Activated CD8-positive, alpha-beta memory T cell treated with anti-CD3 and anti-CD28 coated beads for 24 hours (primary cell): Measurements from ENCODE around the gene PKD2L2.
"Not testable (repeated sequence)": the region's sequence is repeated elsewhere in the genome, so short reads cannot be mapped to it uniquely, and the experiment has no call there.

ENCODE experiments used
- DNase-seq: peaks from one replicate; pipeline ENCODE4 v3.0.0-alpha.2; 2020

Gene PKD2L2

DNA sequence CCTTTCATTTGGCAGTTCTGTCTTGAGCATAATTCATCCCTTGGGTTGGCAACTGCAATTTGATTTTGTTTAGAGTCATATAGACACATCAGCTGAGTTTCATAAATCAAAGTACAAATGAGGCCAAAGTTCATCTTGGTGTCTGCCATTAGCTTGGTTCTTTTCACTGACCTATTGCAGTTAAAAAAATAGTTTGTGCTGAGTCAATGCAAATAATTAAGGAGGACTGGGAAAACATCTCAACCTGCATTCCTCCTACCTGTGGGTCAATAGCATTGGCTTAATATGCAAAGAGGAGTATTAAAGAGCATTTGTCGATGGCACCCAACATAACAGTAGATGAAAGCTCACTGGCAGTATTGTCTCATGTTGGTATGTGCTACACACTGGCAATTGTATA, 1.6 kb downstream of the PKD2L2 start:
- no peak for DNase-seq

DNA sequence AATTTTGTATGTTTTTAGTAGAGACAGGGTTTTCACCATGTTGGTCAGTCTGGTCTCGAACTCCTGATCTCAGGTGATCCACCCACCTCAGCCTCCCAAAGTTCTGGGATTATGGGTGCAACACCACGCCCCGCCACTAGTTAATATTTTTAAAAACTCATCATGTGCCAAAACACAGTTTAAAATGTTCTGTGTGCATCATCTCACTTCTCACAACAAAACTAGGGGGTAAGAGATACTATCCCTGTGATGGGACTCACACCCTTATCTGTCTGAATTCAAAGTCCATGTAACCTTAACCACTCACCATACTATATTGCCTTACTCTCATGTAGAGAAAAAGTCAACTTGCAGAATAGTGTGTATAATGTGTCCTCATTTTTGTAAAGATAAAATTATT, 2.6 kb downstream of the PKD2L2 start:
- no peak for DNase-seq

DNA sequence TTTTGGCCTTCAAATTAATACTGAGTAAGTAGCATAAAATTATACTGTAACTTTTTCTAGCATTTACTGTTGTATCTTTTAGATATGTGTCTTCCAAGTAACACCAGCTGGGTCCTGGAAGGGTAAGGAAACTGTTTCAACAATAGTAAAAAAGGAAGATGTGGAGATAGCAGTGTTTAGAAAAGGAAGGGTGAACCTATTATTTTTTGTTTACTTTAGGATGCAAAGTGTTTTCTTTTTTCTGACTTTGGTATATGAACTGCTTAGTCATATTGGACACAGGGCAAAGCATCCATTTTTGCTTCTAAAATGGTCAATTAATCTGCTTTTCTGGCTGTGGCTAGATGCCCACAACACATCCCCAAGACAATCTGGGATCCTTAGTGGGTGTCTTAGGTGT, 5.3 kb downstream of the PKD2L2 start:
- DNase-seq: no peak

DNA sequence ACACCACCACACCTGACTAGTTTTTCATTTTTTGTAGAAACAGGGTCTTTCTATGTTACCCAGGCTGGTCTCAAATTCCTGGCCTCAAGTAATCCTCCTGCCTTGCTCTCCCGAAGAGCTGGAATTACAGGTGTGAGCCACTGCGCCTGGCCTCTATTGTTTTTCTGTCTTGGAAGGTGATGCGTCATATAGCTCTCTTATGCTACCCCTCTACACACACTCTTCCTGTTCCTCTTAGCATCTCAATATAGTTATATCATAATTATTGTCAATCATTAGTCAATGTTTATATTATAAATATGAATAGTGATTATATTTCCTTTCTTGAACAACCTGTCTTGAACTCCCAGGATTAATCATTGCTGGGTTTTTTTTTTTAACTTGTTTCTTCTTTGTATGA, 7.3 kb downstream of the PKD2L2 start:
- no peak for DNase-seq

DNA sequence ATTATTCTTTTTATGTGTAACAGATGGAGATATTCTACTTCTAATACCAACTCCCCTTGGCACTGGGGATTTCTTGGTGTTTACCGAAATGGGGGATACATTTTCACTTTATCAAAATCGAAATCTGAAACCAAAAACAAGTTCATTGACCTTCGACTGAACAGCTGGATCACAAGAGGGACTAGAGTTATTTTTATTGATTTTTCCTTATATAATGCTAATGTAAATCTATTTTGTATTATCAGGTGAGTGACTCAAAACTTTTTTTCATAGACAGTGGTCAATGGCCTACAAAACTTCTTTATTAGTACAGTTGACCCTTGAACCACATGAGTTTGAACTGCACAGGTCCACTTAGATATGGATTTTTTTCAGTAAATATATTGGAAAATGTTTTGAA, 10.2 kb downstream of the PKD2L2 start:
- no peak for DNase-seq

DNA sequence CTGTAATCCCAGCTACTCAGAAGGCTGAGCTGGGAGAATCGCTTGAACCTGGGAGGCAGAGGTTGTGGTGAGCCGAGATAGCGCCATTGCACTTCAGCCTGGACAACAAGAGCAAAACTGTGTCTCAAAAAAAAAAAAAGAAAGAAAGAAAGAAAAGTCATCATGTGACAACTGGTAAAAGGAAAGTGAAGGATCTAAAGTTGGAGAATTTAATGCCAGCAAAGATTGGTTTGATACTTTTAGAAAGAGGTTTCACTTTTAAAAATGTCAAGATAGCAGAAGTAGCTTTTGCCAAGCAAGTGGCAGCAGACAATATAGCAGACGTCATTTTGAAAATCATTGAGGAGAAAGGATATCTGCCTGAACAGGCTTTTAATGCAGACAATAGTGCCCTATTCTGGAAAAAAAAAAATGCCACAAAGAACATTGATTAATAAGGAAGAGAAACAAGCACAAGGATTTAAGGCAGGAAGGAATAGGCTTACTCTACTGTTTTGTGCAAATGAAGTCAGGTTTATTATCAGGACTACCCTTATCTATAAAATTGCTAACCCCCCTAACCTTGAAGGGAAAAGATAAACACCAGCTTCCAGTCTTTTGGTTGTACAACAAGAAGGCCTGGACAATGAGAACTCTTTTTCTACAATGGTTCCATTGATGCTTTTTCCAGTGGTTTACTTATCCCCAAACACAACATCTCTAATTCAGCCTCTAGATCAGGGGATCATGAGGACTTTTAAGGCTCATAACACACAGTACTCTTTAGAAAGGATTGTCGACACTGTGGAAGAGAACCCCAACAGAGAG, 12.0 kb downstream of the PKD2L2 start:
- DNase-seq: no peak

DNA sequence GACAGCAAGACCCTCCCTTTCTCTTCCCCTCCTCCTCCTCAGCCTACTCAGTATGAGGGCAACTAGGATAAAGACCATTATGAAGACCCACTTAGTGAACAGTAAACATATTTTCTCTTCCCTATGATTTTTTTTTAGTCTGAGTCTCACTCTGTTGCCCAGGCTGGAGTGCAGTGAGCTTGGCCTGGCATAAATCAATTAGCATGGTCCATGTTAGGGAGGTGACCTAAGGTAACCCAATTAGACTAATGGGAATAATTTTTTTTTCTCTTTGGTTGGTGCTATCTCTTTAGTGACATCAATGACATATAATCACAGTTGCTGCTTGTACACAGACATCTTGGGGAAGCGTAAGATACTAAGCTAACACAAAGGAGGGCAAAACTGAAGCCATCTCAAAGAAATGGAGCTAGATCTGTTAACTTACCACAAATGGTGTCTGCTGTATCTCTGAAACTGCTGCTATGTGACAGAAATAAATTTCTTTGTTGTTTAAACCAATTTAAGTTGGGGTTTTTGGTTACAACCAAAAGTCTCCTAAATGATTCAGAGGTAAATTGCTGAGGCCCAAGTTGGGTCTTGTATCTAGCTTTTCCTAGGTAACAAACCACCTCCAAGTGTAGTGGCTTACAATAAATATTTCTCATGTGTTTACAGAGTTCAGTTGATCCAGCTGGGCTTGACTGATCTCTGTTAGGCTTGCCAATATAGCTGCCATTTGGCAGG, 13.3 kb downstream of the PKD2L2 start:
- no peak for DNase-seq

DNA sequence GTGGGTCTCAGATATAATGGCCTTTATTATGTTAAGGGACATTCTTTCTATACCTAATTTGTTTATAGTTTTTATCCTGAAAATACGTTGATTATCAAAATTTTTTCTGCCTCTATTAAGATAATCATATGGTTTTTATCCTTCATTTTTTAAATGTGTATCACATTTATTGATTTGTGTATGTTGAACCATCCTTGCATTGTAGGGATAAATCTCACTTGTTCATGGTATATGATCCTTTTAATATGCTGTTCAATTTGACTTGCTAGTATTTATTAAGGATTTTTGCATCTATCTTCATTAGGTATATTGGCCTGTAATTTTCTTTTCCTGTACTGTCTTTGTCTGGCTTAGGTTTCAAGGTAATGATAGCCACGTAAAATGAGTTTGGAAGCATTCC, 25.5 kb downstream of the PKD2L2 start:
- no peak for DNase-seq

DNA sequence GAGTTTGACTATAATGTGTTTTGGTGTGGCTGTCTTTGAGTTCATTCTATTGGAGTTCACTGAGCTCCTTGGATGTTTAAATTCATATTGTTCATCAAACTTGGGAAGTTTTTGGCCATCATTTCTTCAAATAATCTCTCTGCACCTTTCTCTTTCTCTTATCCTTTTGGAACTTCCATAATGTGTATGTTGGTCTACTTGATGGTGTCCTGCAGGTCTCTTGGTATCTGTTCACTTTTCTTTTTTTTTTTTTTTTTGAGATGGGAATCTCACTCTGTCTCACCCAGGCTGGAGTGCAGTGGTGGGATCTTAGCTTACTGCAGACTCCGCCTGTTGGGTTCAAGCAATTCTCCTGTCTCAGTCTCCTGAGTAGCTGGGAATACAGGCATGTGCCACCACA, 27.7 kb downstream of the PKD2L2 start:
- DNase-seq: no peak

DNA sequence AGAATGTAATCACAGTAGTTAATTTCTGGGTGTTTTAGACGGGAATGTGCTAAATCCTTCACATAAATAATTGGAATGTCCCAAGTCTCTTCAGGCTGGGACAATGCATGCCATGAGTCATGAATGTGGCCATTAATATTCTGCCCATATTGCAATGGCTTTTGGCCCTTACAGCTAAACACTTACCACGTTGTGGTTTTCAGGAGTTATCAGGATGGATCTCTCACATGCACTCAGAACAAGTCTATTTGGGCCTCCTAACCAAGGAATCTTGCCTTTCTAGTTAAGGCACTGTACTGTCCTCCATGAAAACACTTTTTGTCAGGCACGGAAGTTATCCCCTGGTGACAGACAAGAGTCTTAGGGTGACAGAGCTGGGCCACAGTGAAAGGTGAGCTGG, 32.7 kb downstream of the PKD2L2 start:
- no peak for DNase-seq

DNA sequence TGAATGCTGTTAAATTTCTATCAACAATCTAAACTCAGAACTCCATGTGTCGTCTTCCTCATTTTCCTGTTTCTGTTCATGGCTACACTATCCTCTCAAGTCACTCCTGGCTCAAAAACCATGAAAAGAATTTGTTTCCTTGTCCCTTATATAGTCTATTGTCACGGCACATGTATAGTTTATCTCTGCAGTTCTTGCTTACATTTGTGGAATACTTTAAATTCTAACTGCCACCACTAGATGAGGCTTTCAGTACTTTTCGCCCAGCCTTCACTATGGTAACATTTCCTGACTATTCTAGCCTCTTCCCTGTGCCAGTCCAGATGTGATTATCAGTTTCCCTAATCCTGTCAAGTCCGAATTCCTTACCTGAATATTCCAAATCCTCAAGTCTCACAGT, 34.6 kb downstream of the PKD2L2 start:
- no peak for DNase-seq

DNA sequence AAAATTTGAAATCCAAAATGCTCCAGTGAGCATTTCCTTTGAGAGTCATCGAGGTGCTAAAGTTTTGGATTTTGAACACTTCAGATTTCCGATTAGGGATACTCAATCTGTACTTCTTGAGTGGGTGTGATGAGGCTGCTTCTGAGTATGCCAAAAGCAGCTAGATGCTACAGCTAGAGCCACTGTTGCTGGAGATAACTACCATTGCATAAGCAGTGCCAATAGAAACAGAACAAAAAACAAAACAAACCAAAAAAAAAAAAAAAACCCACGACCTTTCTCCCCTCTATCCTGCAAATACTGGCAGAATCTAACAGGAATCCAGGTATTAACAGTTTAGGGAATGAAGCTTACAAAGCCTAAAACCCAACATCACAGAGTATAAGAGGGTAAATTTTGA, 43.5 kb downstream of the PKD2L2 start:
- no peak for DNase-seq

DNA sequence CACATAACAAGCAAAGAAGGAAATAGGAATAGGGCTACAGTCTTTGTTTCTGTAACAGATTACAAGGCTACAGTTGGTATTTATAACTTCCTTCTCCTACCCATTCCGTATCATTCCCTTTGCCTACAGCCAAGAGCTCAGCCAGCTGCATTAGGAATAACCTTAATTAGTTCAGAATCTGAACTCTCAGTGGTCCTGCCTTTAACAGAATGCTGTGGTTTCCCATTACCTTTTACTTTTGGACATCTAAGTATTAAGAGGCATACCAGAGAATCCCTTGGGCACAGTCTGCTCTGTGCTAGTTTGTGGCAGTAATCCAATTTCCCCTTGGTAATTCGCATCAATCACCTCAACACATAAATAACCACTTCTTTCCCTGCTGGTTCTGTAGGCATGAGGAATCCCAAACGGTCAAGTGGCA, 44.2 kb downstream of the PKD2L2 start:
- no peak for DNase-seq

DNA sequence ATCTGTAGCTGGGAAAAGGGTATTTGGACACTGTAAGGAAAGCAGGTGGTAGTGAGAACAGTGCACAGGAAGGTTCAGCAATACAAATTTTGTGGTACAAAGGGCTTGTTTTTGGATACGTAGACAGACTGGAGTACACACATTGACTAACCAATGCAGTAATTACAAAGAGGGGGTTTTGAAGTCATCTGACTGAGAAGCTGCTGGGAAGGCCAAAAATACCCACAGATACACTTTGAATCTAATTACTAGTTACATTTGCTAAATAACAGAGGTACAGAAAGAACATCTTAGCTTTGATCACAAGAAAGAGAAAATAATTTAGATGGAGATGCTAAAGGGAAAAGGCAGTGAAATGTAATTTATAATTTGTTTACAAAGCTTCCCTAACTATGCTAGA, 45.9 kb downstream of the PKD2L2 start:
- no peak for DNase-seq

DNA sequence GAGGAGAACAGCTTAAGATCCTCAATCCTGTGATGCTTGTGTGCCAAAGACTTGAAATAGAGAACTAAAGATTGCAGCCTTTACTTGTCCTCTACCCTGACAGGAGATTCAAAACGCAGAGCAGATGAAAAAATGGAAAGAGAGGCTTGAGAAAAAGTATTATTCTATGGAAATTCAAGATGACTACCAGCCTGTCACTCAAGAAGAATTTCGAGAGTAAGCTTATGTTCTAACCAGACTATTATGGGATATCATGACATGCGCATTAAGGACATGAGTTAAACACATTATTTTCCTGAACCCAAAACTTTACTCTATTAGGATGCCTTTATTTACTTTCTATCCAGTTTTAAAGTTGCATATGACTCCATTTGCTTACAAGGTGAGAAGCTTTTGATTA, 46.4 kb downstream of the PKD2L2 start:
- DNase-seq: no peak

DNA sequence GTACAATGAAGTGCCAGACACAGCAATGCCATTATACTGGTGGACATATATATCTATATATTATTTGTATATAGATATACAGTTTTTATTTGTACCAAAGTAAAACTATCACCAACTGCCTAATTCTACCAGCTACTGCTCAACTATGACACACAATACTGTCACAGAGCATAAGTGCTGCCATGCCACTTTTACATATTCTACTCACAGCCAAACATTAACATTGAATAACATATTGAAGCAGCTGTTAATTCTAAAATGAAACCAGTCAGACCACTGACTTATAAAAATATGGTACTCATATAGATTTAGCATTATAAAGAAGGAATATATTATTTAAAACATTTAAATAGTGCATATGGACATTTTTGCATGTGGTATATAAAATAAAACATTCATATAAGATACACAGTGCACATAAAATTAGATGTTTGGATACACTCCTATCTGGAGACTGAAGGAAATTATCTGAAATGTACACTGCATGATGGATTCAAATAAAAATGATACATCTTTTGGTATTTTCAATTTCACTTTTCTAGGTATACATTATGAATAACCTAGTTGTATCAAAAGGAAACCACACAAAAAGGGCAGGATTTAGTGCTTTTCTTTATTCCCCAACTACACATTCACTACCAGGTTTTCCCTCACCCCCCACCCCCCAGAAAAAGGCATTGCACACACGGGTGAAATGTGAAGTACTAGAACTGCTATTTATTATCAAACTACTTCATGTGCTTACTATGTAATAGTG, 48.9 kb downstream of the PKD2L2 start:
- DNase-seq: no peak

DNA sequence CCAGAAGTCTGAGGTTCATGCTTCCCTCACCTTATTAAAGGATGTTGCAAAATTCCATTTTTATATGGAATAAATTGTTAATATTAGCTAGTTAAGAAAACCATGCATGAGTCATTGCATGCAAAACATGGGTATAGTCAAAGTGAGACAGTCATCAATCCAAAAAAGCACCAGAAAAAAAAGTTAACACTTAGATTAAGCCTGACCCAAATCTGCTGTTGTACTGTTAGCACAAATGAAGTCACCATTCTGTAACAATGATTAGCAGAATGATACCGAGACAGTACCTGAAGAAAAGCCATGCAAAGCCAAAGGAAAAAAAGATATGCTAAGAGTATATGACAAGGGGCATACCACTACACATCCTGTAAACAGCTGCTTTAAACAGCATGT, 49.5 kb downstream of the PKD2L2 start:
- no peak for DNase-seq

DNA sequence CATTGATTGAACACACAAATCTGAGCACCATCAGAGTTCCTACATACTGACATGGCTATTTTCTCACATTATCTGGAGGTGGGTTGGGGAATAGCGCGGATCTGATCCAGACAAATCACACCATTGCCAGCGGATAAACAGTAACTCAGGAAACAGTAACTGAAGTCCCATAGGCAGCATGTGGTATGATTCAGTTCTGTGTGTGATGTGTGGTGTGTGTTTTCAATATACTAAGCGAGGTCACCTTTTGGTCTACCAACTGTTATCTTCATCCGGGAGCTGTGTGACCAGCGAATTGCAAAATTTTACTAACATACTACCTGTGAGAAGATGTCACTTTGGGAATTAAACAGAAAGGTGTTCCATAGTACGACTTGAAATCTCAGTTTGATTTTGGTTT, 50.1 kb downstream of the PKD2L2 start:
- DNase-seq: no peak

DNA sequence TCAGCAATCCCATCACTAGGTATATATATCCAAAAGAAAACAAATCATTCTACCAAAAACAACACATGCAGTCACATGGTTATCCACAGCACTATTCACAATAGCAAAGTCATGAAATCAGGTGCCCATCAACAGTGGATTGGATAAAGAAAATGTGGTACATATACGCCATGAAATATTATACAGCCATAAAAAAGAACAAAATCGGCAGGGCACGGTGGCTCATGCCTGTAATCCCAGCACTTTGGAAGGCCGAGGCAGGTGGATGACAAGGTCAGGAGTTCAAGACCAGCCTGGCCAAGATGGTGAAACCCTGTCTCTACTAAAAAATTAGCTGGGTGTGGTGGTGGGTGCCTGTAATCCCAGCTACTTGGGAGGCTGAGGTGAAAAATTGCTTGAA, 55.0 kb downstream of the PKD2L2 start:
- DNase-seq: not testable (repeated sequence)

DNA sequence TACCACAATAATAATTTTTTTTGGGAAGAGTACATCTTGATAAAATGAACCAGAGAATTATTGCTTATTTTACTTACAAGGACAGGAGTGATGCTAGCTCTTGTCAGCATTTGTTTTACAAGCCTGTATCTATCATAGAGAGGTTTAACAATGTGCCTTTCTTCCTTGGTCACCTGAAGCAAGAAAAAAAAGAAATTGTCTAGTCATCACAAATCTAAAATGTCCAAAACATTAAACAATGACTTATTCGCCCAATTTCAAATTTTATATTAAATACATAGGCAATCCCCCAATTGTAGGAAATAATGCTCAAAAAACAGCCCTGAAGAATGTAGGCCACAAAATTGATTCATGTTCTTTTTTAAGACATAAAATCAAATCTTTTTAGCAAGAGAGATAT, 56.6 kb downstream of the PKD2L2 start:
- no peak for DNase-seq

DNA sequence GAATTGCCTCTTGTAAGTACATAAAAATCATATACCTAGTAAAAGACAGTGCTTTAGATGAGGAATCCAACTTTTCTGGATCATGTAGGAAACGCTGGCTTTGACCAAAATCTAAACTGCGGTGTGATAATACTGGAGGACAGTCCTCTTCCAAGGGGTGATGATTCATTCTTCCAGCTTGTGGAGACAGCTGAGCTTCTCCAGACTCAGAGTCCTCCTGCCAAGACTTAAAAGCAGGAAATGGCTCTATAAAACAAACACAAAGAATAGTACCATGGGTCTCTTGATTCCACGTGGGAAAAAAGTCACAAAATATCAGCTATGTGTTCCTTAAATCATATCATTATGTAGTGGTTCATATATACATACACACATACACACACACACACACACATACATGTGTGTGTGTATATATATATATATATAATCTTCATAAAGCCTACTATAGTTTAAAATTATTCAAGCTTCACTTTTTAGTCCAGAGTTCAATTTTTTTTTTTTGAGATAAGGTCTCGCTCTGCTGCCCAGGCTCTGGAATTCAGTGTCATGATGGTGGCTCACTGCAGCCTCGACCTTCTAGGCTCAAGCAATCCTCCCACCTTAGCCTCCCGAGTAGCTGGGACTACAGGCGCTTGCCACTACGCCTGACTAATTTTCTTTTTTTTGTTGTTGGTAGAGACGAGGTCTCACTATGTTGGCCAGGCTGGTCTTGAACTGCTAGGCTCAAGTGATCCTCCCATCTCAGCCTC, 65.0 kb downstream of the PKD2L2 start:
- no peak for DNase-seq

DNA sequence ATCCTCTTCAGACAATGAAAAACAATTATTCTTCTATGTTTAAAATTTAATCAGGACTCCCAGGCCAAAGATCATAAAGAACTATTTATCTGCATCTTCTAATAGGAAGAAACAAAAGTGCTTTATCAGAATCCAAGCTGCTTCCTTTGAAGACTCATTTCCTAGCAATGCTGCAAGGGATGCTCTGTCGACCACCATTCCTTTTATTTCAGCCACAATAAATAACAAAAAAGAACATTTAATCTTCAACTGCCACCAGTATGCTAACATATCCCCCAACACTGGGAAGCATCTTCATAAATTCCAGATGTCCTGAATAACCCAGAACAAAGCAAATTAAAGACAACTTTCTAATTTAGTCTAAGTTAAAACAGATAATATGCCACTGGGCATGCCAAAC, 68.7 kb downstream of the PKD2L2 start:
- no peak for DNase-seq

DNA sequence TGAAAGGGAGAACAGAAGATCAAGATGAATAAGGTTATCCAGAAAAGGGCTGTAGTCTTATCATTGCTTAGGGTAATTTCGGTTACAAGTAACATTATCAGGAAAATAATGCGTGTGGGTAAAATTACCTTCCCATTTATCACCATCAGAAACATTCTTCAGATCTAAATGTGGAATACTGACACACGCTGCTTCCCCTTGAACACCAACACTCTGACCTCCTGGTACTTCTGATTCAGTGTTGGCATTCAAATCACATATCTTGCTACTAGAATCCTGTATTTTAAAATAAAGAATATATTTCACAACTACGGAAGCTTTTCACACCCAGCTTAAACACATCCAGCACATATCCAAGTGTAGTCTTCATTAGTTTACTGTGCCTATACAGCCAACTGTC, 70.2 kb downstream of the PKD2L2 start:
- no peak for DNase-seq
